GM12878 (cell line): ENCODE results near the gene OR2F2. TPM values are rescaled to one million over a fixed set of nuclear protein-coding genes. Genes with fewer than 3 reads are reported as not detected.

Experiments used
- ATAC-seq: fragments of 200-7000 bp; cut with Tn5 transposase; 3 replicates; pipeline ENCODE4 v1.9.1; 2020; ENCODE audit warnings: mild to moderate bottlenecking, moderate library complexity
- BruUV-seq: library from RNA; stranded (reverse); fragments of 400-500 nt; replicated peaks from 2 replicates; lab custom pipeline; 2021; lab: Mats Ljungman, UMichigan
- CTCF ChIA-PET: fragments of 300-600 bp; sonication (Branson Sonifier 250); formaldehyde crosslinking; extraction: SDS; loops from one replicate; lab custom pipeline; 2021; ENCODE audit warnings: inconsistent platforms; lab: Yijun Ruan, JAX
- POLR2A ChIA-PET: fragments of 350-600 bp; formaldehyde crosslinking; extraction: SDS; loops from one replicate; lab custom pipeline; 2021; ENCODE audit warnings: inconsistent platforms; lab: Charles Lee
- RAD21 ChIA-PET: fragments of 300-600 bp; sonication (Branson Sonifier 250); formaldehyde crosslinking; loops from one replicate; lab custom pipeline; 2023; ENCODE audit warnings: antibody characterized with exemption; ENCODE audit not compliant: unreplicated experiment; lab: Charles Lee
- SMC1A ChIA-PET: fragments of 300-600 bp; sonication (Branson Sonifier 250); formaldehyde crosslinking; loops from one replicate; lab custom pipeline; 2023; ENCODE audit not compliant: unreplicated experiment, uncharacterized antibody; lab: Charles Lee
- DNase-seq: peaks from one replicate; pipeline ENCODE4 v3.0.0-alpha.2; 2011; ENCODE audit warnings: low read depth, low spot score
- FAIRE-seq: peaks from 3 replicates; lab custom pipeline; 2011; peaks lifted over from hg19 to GRCh38; lab: Jason Lieb, UNC
- H2AFZ ChIP-seq: 2 replicates; pipeline ENCODE4 v1.6.0; 2011; ENCODE audit warnings: low read depth, low read length, control low read depth; ENCODE audit not compliant: control insufficient read depth
- H3K27ac ChIP-seq: 2 replicates; pipeline ENCODE4 v1.5.1; 2011; ENCODE audit warnings: control low read depth; ENCODE audit not compliant: control insufficient read depth, insufficient read depth
- H3K27me3 ChIP-seq, 2 experiments: replicated peaks in 1 of 2; 2 replicates each; pipeline versions ENCODE4 v1.6.0 to v1.6.1; 2011; ENCODE audit warnings: low read length in 1 of 2; ENCODE audit not compliant: control insufficient read depth in 2 of 2, insufficient read depth in 2 of 2
- H3K36me3 ChIP-seq, 2 experiments: 2 replicates each; pipeline ENCODE4 v1.5.1; 2011; ENCODE audit warnings: low read length in 1 of 2; ENCODE audit not compliant: control insufficient read depth in 2 of 2, insufficient read depth in 2 of 2
- H3K4me1 ChIP-seq: 2 replicates; pipeline ENCODE4 v1.6.1; 2011; ENCODE audit warnings: mild to moderate bottlenecking, low read length, moderate library complexity, mixed read lengths; ENCODE audit not compliant: control insufficient read depth, insufficient read depth
- H3K4me2 ChIP-seq: 2 replicates; pipeline ENCODE4 v1.6.0; 2011; ENCODE audit warnings: control low read depth; ENCODE audit not compliant: control insufficient read depth, insufficient read depth
- H3K4me3 ChIP-seq: fragments of 200-600 bp; sonication (generic); 2 replicates; pipeline ENCODE4 v1.5.1; 2016
- H3K79me2 ChIP-seq: 2 replicates; pipeline ENCODE4 v1.6.0; 2011; ENCODE audit warnings: low read length; ENCODE audit not compliant: control insufficient read depth, insufficient read depth
- H3K9ac ChIP-seq: 2 replicates; pipeline ENCODE4 v1.8.0; 2011; ENCODE audit warnings: low read length, control low read depth, mixed read lengths; ENCODE audit not compliant: control insufficient read depth, insufficient read depth
- H3K9me3 ChIP-seq: replicated peaks from 3 replicates; pipeline ENCODE4 v1.5.1; 2011; ENCODE audit warnings: mild to moderate bottlenecking, low read length; ENCODE audit not compliant: control insufficient read depth, insufficient read depth
- H4K20me1 ChIP-seq: 2 replicates; pipeline ENCODE4 v1.6.0; 2011; ENCODE audit not compliant: control insufficient read depth, insufficient read depth
- ATF7 ChIP-seq: fragments of 450-650 bp; IDR thresholded peaks from 2 replicates; pipeline ENCODE4 v1.6.1; 2016; ENCODE audit warnings: low read depth, mild to moderate bottlenecking
- BHLHE40 ChIP-seq, 2 experiments: fragments of 450-650 bp in 1 of 2; IDR thresholded peaks; 2 replicates each; pipeline ENCODE4 v1.6.1; 2011 to 2017; ENCODE audit warnings: low read depth in 2 of 2, borderline replicate concordance in 1 of 2, improper control_type of control experiment in 1 of 2, low read length in 1 of 2, mild to moderate bottlenecking in 1 of 2
- BMI1 ChIP-seq: fragments of 450-650 bp; IDR thresholded peaks from 2 replicates; pipeline ENCODE4 v1.6.1; 2016; ENCODE audit warnings: mild to moderate bottlenecking, moderate library complexity, borderline replicate concordance
- EP300 ChIP-seq, 2 experiments: fragments of 150-350 bp in 1 of 2; IDR thresholded peaks; 2 replicates each; pipeline ENCODE4 v1.6.1; 2011 to 2012; ENCODE audit warnings: low read depth in 2 of 2, low read length in 2 of 2, borderline replicate concordance in 1 of 2, improper control_type of control experiment in 1 of 2, inconsistent platforms in 1 of 2; ENCODE audit not compliant: control insufficient read depth in 1 of 2
- ETV6 ChIP-seq, 2 experiments: fragments of 450-650 bp in 1 of 2; IDR thresholded peaks in 1 of 2; conservative IDR thresholded peaks in 1 of 2; 2 replicates each; pipeline ENCODE4 v1.6.1; 2014; ENCODE audit warnings: antibody characterized with exemption in 1 of 2, borderline replicate concordance in 1 of 2, low read depth in 1 of 2, mild to moderate bottlenecking in 1 of 2, moderate library complexity in 1 of 2
- FOXM1 ChIP-seq: IDR thresholded peaks from 2 replicates; pipeline ENCODE4 v1.6.1; 2012; ENCODE audit warnings: low read depth, mild to moderate bottlenecking, inconsistent platforms, low read length, moderate library complexity
- HDGF ChIP-seq: fragments of 450-650 bp; IDR thresholded peaks from 2 replicates; pipeline ENCODE4 v1.6.1; 2016; ENCODE audit warnings: antibody characterized with exemption
- JUND ChIP-seq: IDR thresholded peaks from 2 replicates; pipeline ENCODE4 v1.6.1; 2012; ENCODE audit warnings: low read depth, mild to moderate bottlenecking, low read length, improper control_type of control experiment, moderate library complexity
- KAT2A ChIP-seq: conservative IDR thresholded peaks from 2 replicates; pipeline ENCODE4 v1.6.1; 2011; ENCODE audit warnings: low read depth, low read length; ENCODE audit not compliant: control insufficient read depth
- NFXL1 ChIP-seq: fragments of 450-650 bp; IDR thresholded peaks from 2 replicates; pipeline ENCODE4 v1.6.1; 2017; ENCODE audit warnings: antibody characterized with exemption, mild to moderate bottlenecking, borderline replicate concordance
- NFYA ChIP-seq: IDR thresholded peaks from 2 replicates; pipeline ENCODE4 v1.6.1; 2011; ENCODE audit warnings: low read depth, mild to moderate bottlenecking, low read length, improper control_type of control experiment, borderline replicate concordance
- POLR2A ChIP-seq: IDR thresholded peaks from 2 replicates; pipeline ENCODE4 v1.6.1; 2011; ENCODE audit warnings: low read depth, mild to moderate bottlenecking, low read length
- SMAD1 ChIP-seq: fragments of 450-650 bp; IDR thresholded peaks from 2 replicates; pipeline ENCODE4 v1.6.1; 2018; ENCODE audit warnings: mild to moderate bottlenecking, low read depth; ENCODE audit not compliant: partially characterized antibody
- SPI1 ChIP-seq: IDR thresholded peaks from 2 replicates; pipeline ENCODE4 v1.6.1; 2011; ENCODE audit warnings: low read depth, mild to moderate bottlenecking, low read length, moderate library complexity, borderline replicate concordance; ENCODE audit not compliant: insufficient read depth
- YBX1 ChIP-seq: fragments of 450-650 bp; IDR thresholded peaks from 2 replicates; pipeline ENCODE4 v1.6.1; 2016; ENCODE audit warnings: antibody characterized with exemption
- ZBED1 ChIP-seq: IDR thresholded peaks from 2 replicates; pipeline ENCODE4 v1.6.1; 2016; ENCODE audit warnings: borderline replicate concordance
- ZNF207 ChIP-seq: fragments of 450-650 bp; IDR thresholded peaks from 2 replicates; pipeline ENCODE4 v1.6.1; 2014; ENCODE audit warnings: antibody characterized with exemption, mild to moderate bottlenecking, borderline replicate concordance
- WGBS: methylation state at CpG from one replicate; pipeline ENCODE4 v1.1.6; 2016; ENCODE audit warnings: low lambda C conversion rate; ENCODE audit not compliant: insufficient replicate concordance, insufficient coverage; ENCODE audit errors: missing lambda C conversion rate; 5-methylcytosine and 5-hydroxymethylcytosine counted together
- in situ Hi-C: fragments of 300-500 bp; cut with MboI; formaldehyde crosslinking; loops from 9 replicates; pipeline ENCODE4 v1.14.3; 2018; ENCODE audit warnings: mixed read lengths
- intact Hi-C: fragments of 100-400 bp; cut with micrococcal nuclease; formaldehyde crosslinking; loops from one replicate; pipeline ENCODE4 v1.14.2; 2022; ENCODE audit not compliant: unreplicated experiment
- polyA plus RNA-seq, 11 experiments: library from polyadenylated mRNA; depleted of rRNA in 4 of 11; unstranded in 6 of 11; stranded (reverse) in 5 of 11; fragments of >200 nt; fragmentation: Nextera tagmentation in 4 of 11; fragmentation: Illumina TruSeq in 1 of 11; extraction: Ambion mirVana in 4 of 11; extraction: Trizol in 1 of 11; gene quantifications; 1 replicate in 1 of 11; 2 replicates in 10 of 11; pipeline versions ENCODE4 v1.2.1 to v1.2.3, GENCODE V29; 2011 to 2016; ENCODE audit warnings: inconsistent platforms in 2 of 11, missing spikeins in 2 of 11, low read depth in 1 of 11
- total RNA-seq, 4 experiments: library from RNA; depleted of rRNA in 3 of 4; stranded (reverse); fragments of >200 nt in 3 of 4; fragmentation: Illumina TruSeq in 1 of 4; extraction: Trizol in 1 of 4; gene quantifications; 2 replicates each; pipeline versions ENCODE4 v1.2.1 to v1.2.3, GENCODE V29; 2013 to 2021
- TF ChIP-seq, protein P1 (sequence below): fragments of 450-650 bp; IDR thresholded peaks from 2 replicates; pipeline ENCODE4 v1.6.1; 2017; ENCODE audit warnings: low read depth, mild to moderate bottlenecking, moderate library complexity
- TF ChIP-seq, protein P2 (sequence below): fragments of 450-650 bp; IDR thresholded peaks from 2 replicates; pipeline ENCODE4 v1.6.1; 2017; ENCODE audit warnings: antibody characterized with exemption, mild to moderate bottlenecking, moderate library complexity

OR2F2 gene
- total and polyA plus RNA-seq, 10 of the 15 experiments (the other 5 are each of a cell fraction or from before 2014, with no cell fraction given), result not detected

DNA sequence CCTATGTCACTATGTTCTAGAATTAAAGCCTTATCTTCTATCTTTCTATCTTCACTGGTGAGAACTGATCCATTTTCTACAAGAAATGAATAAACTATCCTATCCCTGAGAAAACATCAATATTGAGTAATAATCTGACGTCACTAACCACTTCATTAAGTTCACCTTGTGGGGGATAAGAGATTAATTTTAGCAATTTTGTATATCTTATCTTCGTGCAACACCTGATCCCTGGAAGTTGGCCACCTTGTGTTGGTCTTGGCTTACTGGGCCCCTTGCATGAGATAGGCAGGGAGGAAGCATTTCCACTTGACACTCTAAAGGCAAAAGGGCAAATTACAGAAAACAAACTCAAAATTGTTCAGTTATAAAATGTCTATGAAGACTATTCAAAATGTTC is 45.0 kb downstream of the OR2F2 start:
- H3K4me2 ChIP-seq, result no peak overlapping the region
- no peaks in the 10 kb centered on the region for H3K27me3 ChIP-seq
- no peak for DNase-seq
- 7% methylated on average over 2 of the region's 2 CpGs for WGBS
- H3K79me2 ChIP-seq, result no peaks in the 10 kb centered on the region
- no peaks in the 10 kb centered on the region for H3K36me3 ChIP-seq
- in situ Hi-C loops, result no loop called here
- no TSS peak for BruUV-seq
- no peaks in the 10 kb centered on the region; the same call in 2 of the 3 replicates for H3K9me3 ChIP-seq
- FAIRE-seq, result no peak
- no peak overlapping the region for H3K9ac ChIP-seq
- SMC1A ChIA-PET, result no interaction called here
- no peak overlapping the region for H2AFZ ChIP-seq
- H3K4me3 ChIP-seq, result no peak overlapping the region
- no peak for TF ChIP-seq SPI1
- no peak for TF ChIP-seq FOXM1
- TF ChIP-seq NFXL1, result no peak
- TF ChIP-seq, protein P1, sequence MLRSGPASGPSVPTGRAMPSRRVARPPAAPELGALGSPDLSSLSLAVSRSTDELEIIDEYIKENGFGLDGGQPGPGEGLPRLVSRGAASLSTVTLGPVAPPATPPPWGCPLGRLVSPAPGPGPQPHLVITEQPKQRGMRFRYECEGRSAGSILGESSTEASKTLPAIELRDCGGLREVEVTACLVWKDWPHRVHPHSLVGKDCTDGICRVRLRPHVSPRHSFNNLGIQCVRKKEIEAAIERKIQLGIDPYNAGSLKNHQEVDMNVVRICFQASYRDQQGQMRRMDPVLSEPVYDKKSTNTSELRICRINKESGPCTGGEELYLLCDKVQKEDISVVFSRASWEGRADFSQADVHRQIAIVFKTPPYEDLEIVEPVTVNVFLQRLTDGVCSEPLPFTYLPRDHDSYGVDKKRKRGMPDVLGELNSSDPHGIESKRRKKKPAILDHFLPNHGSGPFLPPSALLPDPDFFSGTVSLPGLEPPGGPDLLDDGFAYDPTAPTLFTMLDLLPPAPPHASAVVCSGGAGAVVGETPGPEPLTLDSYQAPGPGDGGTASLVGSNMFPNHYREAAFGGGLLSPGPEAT, result no peak
- TF ChIP-seq HDGF, result no peak
- no peak for TF ChIP-seq EP300 (IDR thresholded peaks at IDR 0.05; ENCODE audit: borderline replicate concordance in 1 of 2, control insufficient read depth in 1 of 2, low read depth in 2 of 2, low read length in 2 of 2)
- TF ChIP-seq BHLHE40 (IDR thresholded peaks at IDR 0.05; ENCODE audit: borderline replicate concordance in 1 of 2, low read depth in 2 of 2, low read length in 1 of 2), result no peak
- TF ChIP-seq BMI1, result no peak
- TF ChIP-seq ATF7, result no peak
- TF ChIP-seq ETV6 (conservative IDR thresholded peaks at IDR 0.05 in 1 of 2, IDR thresholded peaks at IDR 0.05 in 1 of 2; ENCODE audit: borderline replicate concordance in 1 of 2, low read depth in 1 of 2), result no peak
- TF ChIP-seq POLR2A, result no peak
- no peak for TF ChIP-seq NFYA
- TF ChIP-seq JUND, result no peak
- TF ChIP-seq YBX1, result no peak
- TF ChIP-seq ZNF207, result no peak
- TF ChIP-seq, protein P2, sequence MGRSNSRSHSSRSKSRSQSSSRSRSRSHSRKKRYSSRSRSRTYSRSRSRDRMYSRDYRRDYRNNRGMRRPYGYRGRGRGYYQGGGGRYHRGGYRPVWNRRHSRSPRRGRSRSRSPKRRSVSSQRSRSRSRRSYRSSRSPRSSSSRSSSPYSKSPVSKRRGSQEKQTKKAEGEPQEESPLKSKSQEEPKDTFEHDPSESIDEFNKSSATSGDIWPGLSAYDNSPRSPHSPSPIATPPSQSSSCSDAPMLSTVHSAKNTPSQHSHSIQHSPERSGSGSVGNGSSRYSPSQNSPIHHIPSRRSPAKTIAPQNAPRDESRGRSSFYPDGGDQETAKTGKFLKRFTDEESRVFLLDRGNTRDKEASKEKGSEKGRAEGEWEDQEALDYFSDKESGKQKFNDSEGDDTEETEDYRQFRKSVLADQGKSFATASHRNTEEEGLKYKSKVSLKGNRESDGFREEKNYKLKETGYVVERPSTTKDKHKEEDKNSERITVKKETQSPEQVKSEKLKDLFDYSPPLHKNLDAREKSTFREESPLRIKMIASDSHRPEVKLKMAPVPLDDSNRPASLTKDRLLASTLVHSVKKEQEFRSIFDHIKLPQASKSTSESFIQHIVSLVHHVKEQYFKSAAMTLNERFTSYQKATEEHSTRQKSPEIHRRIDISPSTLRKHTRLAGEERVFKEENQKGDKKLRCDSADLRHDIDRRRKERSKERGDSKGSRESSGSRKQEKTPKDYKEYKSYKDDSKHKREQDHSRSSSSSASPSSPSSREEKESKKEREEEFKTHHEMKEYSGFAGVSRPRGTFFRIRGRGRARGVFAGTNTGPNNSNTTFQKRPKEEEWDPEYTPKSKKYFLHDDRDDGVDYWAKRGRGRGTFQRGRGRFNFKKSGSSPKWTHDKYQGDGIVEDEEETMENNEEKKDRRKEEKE, result no peak
- no peak for TF ChIP-seq SMAD1
- TF ChIP-seq KAT2A, result no peak
- TF ChIP-seq ZBED1, result no peak
- POLR2A ChIA-PET, result no interaction called here
- RAD21 ChIA-PET, result no interaction called here
- H4K20me1 ChIP-seq, result no peaks in the 10 kb centered on the region
- CTCF ChIA-PET, result interaction anchor here (0.6 kb wide), 1 partner anchor 59 kb away, joined by 3 read pairs; no protein-coding TSS in a partner anchor
- no peaks in the 10 kb centered on the region for H3K4me1 ChIP-seq
- ATAC-seq, result no peak
- H3K27ac ChIP-seq, result no peak overlapping the region
- intact Hi-C loops, result no loop called here
